ENCODE measurements around the gene RNF40.
A peak's percentile ranks its signal among the peaks of the same experiment; 100 is the strongest.

The RNF40 gene

GRCh38 chr16:30741461-30741914, 20.6 kb upstream of the RNF40 start:
- DNase-seq, result no peak

- no peak for DNase-seq
Measured at GRCh38 chr16:30743716-30744115, 18.4 kb upstream of the RNF40 start.

- DNase-seq, result no peak
Measured at GRCh38 chr16:30744183-30744582, 17.9 kb upstream of the RNF40 start.

GRCh38 chr16:30745082-30745481, 17.0 kb upstream of the RNF40 start:
- no peak for DNase-seq

- no peak for DNase-seq
Measured at GRCh38 chr16:30746638-30747175, 15.4 kb upstream of the RNF40 start.

- no peak for DNase-seq
Measured at GRCh38 chr16:30747331-30747730, 14.8 kb upstream of the RNF40 start.

- DNase-seq, result peak; percentile 79
Measured at GRCh38 chr16:30747799-30748633, 14.1 kb upstream of the RNF40 start, which contains the start of gene PHKG2. TSS of gene PHKG2 (plus strand) at chr16:30748425. CDS start at chr16:30748821, 396 bp downstream.

GRCh38 chr16:30748634-30749445, 13.3 kb upstream of the RNF40 start:
- no peak for DNase-seq

GRCh38 chr16:30750201-30750600, 11.9 kb upstream of the RNF40 start:
- no peak for DNase-seq

GRCh38 chr16:30750876-30751465, 11.2 kb upstream of the RNF40 start:
- no peak for DNase-seq

GRCh38 chr16:30753596-30753995, 8.5 kb upstream of the RNF40 start:
- no peak for DNase-seq

- DNase-seq, result no peak
Measured at GRCh38 chr16:30755955-30756780, 6.0 kb upstream of the RNF40 start.

- no peak for DNase-seq
Measured at GRCh38 chr16:30756781-30757100, 5.4 kb upstream of the RNF40 start.

GRCh38 chr16:30757316-30757715, 4.8 kb upstream of the RNF40 start:
- no peak for DNase-seq

- DNase-seq, result no peak
Measured at GRCh38 chr16:30758988-30759491, 3.1 kb upstream of the RNF40 start.

- no peak for DNase-seq
Measured at GRCh38 chr16:30760001-30760559, 2.0 kb upstream of the RNF40 start.

GRCh38 chr16:30760577-30761426, 1.3 kb upstream of the RNF40 start:
- DNase-seq, result no peak

- peak; percentile 31 for DNase-seq
Measured at GRCh38 chr16:30761427-30761927, 645 bp upstream of the RNF40 start.

GRCh38 chr16:30762991-30763725, 1.0 kb downstream of the RNF40 start:
- no peak for DNase-seq

- DNase-seq, result no peak
Measured at GRCh38 chr16:30764086-30764485, 2.0 kb downstream of the RNF40 start.

Measured in activated T-cell treated with anti-CD3 and anti-CD28 coated beads for 4 hours (primary cell).